ENCODE results near the gene SCUBE1.

The SCUBE1 gene

DNA sequence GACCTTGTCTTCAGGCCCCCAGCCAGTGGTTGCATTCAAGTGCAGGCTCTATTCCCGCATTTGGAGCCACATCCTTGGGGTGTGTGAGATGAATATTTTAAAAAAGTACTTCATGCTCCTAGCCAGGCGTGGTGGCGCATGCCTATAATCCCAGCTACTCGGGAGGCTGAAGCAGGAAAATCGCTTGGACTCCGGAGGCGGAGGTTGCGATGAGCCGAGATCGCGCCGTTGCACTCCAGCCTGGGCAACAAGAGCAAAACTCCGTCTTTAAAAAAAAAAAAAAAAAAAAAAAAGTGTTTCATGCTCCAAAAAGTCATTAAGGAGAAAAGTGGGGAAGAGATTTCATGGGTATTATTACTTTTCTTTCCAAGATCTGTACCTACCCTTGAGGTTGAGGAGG lies 18.0 kb downstream of the SCUBE1 start:
- DNase-seq, result no peak

DNA sequence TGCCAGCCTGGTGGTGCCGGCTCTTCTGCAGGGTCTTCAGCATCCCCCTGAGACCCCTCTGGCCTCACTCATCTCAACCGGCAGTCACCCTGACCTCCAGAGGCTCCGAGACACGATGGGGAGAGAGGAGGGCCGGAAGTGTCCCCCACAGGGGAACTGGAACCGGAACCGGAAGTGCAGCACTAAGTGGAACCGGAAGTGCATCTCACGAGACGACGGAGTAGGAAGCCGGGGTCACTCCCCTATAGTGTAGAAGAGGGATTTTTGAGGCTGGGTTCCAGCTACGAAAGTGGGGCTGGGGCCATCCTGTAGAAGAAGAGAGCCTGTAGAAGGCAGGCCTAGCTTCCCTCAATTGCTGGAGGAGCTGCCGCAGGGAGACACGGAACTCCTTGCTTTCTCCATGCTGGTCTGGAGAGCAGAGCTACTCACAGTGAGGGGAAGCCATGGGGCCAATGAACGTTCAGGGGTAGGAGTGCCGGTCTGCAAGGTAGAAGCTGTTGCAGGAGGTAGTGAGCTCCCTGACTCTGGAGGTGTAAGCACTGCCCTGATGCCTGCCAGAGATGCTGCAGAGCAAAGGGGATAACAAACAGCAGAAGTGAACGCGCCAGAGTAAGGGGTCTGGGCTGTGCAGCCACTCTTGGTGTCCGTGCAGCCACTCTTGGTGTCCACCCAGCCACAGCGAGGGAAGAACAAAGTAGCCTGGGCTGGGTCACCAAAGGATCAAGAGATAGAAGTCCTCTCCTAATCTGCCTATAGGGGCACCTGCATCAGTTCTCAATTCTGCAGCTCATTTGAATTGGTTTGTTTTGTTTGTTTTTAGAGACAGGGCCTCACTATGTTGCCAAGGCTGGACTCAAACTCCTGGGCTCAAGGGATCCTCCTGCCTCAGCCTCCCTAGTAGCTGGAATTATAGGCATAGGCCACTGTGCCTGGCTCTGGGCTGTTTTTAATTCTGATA lies 21.9 kb downstream of the SCUBE1 start:
- no peak for DNase-seq

DNA sequence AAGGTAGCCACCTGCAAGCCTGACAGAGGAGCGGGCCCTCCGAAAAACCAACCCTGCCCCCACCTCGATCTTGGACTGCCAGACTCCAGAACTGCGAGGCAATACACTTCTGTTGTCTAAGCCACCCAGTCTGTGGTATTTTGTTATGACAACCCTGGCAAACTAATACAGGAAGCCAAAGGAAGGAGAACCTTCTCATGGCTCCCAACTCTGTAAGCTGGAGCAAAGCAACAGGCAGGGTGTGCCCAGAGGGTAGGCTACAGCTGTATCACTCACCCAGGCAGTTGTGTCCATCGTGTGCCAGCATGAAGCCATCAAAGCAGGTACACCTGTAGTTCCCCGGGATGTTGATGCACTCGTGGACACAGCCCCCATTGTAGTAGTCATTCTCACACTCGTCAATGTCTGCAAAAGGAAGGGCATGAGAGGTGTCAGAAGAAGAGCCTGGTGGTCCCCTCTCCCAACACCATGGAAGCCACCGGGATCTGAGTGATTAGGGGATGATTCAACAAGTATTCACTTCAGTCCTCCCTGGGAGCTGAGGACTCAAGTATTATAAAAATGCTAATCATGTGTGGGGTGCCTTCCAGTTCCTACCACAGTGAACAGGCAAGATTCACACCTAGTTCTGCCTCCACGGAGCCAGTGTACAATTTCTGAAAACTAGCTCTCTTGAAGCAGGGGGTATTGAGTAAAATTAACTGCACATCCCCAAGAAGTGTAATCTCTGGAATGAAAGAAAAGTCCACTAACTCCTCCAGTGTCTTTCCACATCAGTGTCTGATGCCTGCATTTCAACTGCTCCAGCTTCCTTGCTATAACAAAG lies 23.3 kb downstream of the SCUBE1 start:
- DNase-seq, result no peak

DNA sequence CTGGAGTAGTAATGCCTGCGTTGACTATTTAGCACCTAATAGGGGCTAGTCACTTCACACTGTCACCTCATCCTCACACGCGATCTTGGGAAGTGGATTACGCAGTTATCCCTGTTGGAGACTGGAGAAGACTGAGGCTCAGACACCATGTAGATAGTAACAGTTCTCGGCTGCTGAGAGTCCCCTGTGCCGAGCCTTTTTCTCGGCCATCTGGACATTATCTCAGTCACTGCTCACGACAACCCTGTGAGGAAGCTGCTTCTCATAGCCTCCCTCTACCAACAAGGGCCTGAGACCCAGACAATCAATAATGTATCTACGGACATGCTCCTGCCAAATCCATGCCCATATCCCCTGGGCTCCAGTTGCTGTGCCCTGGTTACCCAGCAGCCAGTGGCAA lies 25.9 kb downstream of the SCUBE1 start:
- DNase-seq, result no peak

DNA sequence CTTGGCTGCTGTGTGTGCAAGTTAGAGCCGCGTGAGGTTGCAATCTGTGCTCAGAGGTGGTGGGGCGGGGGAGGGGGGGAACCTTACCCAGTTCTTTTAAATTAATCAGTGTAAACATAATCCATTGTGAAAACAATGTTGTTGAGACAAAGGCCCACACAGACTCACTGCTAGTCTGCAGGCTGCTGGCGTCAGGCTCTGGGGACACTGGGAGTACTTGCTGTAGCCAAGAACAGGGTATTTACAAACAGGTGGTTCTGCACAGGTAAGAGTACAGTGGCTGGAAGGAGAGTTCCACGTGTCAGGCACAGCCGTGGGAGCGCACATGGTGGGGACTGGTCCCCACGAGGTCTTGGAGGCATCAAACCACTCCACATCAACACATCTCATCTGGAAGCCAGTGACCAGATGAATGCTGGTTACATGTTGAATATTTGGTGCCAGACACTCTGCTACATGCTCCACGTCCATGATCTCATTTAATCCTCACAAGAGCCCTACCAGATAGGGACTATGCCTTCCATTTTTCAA lies 27.4 kb downstream of the SCUBE1 start:
- no peak for DNase-seq

DNA sequence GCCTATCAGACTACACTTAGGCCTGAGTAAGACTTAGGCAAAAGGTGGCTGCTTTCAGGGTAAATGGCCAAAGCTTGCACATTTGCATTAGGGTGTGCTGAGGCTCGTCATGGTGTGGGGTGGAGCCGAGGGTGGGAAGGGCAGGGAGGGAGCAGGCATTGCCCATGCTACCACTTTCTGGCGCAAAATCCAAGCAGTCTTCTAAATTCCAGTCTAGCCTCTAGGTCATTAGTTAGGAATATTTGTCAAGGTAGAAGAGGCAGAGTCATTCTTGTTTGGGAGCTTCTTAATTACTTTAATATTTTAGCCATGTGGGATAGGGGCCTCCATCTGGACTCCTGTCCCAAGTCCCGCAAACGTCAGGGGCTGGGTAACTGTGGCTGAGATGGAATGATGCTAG lies 28.6 kb downstream of the SCUBE1 start:
- DNase-seq, result no peak

DNA sequence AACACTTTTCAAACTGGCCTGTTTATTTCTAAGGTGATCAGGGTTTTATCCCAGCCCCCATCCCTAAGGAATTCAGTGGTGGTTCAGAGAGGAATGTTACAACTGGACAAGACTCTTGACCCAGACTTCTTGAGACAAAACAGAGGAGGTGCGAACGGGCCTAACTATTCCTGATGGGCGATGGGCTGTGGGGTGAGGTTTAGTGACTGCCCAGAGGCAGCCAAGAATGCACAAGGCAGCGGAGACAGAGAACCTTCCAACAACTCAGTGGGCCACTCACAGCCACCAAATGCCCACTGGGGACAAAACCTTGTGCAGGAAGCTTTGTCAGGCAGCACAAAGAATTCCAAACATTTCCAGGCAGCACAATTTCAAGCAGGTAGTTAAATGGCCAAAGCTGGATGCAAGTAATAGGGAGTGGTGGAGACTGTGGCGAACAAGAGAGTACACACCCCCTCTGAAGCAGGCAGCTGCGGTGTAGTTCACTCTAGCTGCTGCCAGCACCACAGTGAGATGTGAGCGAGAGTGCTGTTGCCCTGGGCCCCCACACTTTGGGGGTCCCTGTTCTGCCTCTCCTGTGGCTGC lies 29.2 kb downstream of the SCUBE1 start:
- no peak for DNase-seq

DNA sequence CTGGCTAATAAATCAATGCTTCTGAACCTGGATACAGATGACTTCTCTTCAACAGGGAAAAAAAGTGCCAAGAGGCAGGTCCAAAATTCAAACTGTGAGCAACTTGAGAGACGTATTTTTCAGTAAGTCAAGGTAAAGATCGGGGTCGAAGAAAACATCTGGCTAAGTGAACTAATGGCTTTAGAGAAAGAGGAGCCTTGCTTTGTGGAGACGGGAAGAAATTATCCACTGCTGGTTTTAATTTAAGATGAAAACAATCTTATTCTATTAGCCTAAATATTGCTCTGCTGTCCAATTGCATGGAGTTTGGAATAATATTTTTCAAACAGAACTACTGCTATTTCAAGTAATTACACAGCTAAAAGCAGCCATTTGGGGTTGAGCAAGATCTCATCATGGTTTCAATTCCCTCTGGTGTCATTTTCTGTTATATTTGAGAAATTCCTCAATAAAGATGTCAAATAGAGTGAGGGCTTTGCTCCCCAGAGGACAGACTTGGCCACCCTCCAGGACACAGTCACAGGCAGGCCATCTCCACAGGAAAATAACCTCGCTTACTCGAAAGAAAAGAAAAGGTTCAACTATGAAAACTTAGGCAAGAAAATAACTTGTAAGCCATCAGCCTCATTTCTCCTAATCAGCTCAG lies 29.8 kb downstream of the SCUBE1 start:
- no peak for DNase-seq

DNA sequence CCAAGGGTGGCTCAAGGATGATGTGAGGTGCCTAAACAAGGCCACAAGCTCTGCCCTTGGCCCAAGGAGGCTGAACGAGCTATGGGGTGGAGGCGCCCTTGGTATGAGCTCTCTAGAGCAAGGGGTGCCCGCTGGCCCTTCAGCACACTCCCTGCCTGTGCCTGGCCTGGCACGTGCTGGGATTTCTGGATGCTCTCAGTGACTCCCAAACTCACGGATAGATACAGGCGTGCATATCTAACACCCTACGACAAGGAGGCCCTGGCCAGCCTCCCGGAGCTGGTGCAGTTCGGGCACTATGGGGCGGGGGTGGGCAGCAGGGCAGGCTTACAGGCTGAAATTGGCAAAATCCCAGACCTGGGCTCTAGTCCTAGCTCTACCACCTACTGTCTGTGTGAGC lies 30.6 kb downstream of the SCUBE1 start:
- DNase-seq, result no peak

DNA sequence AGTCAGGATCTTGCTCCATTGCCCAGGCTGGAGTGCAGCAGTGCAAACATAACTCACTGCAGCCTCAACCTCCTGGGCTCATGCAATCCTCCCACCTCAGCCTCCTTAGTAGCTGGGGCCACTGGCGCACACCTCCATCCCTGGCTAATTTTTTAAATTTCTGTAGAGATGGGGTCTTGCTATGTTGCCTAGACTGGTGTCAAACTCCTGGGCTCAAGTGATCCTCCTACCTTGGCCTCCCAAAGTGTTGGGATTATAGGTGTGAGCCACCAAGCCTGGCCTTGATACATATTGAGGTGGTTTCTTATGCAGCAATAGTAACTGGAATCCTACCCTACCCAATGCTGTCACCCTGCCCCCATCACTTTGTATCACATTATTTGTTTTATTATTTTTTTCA lies 32.4 kb downstream of the SCUBE1 start:
- DNase-seq, result no peak

DNA sequence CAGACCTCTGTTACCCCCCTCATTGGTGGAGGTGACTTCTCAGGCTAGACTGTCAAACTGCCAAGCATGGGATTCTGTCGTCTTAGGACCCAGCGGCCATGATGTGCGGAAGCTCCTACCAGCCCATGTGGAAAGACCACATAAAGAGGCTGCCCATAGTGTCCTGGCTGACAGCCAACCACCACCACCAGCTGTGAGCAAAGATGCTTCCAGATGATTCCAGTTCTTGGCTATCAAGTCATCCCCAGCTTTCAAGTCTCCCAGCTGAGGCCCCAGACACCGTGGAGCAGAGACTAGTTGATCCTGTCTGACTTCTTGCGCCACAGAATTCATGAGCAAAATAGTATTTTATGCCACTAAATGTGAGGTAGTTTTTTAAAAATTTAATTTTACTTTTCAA lies 32.9 kb downstream of the SCUBE1 start:
- DNase-seq, result no peak

DNA sequence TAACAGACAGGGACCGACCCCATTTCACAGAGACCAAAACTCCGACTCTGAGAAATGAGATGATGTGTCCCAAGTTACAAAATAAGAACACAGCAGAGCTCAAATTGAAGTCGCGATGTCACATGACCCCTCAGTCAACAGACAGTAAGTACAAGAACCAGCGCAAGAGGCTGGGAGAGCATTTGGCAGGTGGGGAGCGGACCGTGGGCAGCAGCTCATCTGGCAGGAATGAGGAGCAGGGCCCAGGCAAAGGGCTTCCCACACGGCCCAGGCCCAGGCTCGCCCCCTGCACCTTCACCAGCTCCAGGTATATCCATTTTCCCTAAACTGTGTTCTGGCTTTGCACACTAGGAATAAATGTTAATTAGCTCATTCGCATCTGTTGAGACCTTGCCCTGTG lies 34.3 kb downstream of the SCUBE1 start:
- DNase-seq, result no peak

DNA sequence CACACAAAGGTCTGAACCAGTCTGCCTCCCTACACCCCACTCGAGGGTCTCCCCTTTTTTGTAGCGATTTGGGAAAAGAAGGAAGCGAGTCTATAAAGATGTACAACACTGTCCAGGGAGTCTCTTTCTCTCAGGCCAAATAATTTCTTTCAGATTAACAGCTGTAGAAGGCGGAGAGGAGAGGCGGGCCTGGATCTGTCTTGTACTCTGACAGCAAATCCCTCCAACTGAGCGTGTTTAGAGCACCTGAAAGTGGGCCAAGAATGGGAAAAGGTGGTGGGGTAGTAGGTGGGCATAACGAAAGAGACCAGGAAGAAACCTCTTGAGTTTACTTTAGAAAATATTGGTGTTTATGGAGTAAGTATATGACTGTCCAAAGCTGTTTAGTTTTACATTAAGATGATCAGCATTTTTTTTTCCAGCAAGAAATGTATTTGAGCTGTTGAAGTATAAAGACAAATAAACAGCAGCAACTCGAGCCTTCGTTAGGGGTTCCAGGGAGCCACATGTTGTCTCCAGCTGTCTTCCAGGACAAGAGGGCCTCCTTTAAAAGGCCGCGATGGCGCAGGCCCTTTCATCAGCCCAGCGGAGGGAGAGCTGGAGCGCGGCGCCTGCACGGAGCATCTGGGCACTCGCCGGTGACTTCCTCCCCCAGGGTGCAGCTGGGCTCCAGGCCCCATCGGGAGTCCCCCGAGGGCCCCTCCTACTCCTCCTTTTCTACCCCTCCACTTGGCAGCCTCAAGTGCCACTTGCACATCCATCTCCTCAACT lies 34.9 kb downstream of the SCUBE1 start:
- no peak for DNase-seq

DNA sequence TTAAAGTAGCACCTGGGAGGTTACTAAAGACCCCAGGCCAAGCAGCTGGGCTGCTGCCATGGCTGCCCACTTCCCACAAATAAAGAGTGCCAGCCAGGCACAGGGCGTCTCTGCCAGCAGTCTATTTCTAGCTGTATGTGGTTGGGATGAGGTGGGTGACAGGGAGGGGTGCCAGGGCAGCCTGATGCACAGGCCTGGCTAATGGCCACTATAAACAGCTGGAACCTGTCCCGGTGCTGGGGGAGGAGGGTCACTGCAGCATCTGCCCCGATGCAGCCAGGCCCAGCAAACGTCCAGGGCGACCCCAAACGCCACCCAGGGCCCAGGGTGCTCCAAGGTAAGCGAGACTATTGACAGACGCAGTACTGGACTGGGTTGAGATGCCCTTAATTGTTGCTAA lies 37.4 kb downstream of the SCUBE1 start:
- DNase-seq, result no peak

DNA sequence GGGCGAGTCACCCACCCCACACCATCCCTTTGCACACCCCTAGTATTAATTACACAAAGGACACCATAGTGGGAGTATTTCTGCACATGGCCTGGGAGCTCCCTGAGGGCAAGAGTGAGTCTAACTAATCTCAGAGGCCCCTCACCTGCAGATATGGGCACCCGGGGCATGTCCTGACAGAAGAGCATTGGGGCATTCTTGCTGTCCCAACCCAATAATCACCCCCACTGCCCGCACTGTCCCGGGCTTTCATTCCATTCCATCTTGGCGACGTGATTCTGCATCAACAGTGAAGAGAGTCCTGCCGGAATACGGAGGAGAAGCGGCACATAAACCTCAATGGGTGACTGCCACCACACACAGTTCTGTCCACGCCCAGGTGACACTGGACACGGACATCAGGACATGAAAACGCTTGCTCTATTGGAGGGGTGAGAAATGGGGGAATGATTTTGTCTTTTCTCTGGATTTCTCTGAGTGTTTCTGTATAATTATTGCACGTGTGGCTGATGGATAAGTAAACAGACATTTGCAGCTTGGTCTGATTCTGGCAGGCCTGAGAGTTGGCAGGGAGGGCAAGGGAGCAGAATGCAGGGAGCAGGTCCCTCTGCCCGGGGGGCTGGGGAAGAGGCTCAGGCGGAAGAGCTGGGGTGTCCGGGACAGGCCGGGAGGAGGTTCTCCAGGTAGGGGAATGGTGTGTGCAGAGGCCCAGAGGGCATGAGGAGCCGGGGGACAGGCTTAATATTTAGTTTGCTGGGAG lies 38.2 kb downstream of the SCUBE1 start:
- DNase-seq, result no peak

DNA sequence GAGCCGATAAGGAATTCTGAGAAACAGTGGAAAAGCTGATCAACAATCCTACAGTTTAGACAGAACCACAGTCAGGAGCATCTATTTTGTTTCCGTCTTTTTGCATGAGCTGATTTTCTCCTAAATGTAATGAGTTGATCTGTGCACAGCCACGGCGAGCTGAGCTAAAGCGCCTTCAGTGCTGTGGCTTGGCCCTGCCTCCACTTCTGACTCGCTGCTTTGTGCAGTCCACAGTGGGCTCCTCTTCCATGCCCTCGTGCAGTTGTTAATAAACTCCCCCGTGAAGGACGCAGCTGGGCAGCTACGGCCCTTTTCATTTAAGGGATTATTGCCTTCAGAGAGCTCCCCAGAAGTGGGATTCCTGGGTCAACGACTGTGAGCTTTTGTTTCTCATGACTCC lies 39.4 kb downstream of the SCUBE1 start:
- no peak for DNase-seq

DNA sequence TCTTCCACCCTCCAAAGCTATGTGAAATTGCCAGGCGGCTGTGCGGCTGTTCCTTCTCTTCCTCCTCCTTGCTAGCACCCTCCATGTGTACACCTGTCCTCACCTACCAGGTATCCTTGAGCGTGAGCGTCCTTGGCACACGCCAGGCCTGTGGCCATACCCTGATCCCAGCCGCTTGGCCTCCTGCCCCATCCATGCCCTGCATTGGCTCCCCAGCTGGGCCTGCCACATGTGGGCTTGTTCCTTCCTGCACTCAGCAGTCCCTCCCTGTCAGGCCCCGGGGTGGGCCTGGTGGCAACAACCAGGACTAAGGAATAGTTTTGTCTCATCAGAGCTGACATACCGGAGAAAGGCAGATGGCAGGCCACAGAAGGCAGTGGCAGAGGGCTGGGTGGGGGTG lies 40.0 kb downstream of the SCUBE1 start:
- DNase-seq, result no peak

DNA sequence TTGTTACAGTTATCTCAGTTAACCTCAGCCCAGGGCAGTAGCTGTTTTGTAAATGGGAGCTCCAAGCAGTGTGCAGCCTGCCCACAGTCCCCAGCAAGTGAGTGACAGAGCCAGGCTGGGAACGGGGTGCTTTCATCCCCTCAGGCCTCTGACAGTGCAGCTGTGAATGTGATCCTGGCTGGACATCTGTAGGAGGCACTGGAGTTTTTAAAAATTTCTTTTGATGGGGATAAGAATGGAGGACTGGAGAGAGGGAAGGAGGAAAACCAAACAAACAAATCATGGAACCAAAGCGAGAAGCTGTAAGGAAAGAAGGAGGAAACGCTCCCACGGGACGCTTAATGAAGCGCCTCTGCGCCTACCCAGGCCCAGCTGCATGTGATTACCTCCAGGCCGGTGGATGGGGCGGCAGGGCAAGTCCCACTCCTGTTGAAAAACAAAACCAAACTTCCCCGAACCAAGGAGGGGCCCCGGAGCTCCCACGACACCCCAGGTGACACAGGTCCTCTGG lies 40.6 kb downstream of the SCUBE1 start:
- DNase-seq, result no peak

DNA sequence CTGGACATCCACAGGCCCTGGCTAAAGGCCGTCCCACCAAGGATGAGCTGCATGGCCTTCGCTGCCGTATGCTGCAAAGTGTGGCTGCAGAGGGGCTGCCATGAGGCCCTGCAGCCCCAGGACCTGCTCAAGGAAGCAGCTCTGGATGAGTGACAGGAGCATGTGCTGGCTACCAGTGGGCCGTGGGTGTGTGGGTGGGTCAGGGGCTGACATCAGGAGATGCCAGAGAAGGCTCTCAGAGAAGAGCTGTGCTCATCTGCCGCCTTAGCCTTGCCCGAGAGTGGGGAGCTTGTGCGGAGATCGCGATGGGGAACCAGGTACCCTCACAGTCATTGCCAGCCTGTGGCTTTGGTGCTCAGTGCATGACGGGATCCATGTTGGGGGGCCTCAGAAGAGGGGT lies 41.3 kb downstream of the SCUBE1 start:
- DNase-seq, result no peak

DNA sequence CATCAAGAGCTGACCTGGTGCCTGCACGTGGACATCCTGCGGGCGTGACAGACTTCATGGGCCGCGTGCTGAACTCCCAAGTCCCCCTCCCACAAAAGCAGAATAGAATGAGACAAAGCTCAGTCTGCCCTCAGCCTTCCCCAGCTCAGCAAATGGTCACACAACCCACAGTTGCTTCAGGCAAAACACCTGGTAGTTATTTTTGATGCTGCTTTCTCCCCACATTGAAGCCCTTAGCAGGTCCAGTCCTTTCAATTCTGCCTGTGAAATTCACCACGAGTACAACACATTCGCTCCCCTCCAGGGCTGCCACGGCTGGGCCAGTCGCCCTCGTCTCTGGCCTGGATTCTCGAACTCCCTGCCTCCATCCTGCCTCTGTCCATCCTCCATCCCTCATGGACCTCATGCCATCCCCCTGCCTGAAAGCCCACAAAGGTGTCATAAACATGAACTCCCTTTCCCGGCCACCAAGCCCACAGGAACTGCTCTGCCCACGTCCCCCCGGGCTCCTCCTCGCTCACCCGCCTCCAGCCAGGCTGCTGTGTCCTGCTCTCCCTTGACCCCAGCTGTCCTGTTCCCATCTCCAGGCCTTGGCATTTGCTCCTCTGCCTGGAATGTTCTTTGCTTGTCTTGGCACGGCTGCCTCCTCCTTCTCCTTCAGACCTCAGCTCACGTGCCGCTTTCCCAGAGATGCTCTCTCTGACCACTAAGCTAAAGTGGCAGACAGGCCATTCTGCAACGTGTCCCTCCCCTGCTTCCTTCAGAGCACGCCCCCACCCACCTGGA lies 42.1 kb downstream of the SCUBE1 start:
- no peak for DNase-seq

Data from stimulated activated CD4-positive, alpha-beta T cell treated with anti-CD3 and anti-CD28 coated beads, Interleukin-1b, Interleukin-23, amount 100 ng/mL, for 48 hours (primary cell).